Measurements from ENCODE around the gene KIAA1958. TPM values are rescaled to one million over a fixed set of nuclear protein-coding genes. Genes with fewer than 3 reads are reported as not detected.

Gene KIAA1958
- total RNA-seq, 1 donor, result 2.5 TPM

GRCh38 chr9:112493393-112494137 lies 6.9 kb downstream of the KIAA1958 start:
- no peak for DNase-seq (ENCODE audit: insufficient read length, low spot score, missing footprints)
- Histone ChIP-seq H3K4me2 (ENCODE audit: insufficient read depth, low read length) (no peak overlapping the region), H3K27me3 (ENCODE audit: insufficient read depth, low read length) (no peaks in the 10 kb centered on the region), H3K79me2 (ENCODE audit: insufficient read depth, low read length) (no peaks in the 10 kb centered on the region), H3K4me3 (ENCODE audit: insufficient read depth, low read length) (no peak overlapping the region), H3K9me3 (ENCODE audit: low read depth, low read length) (peaks cover 2% of the 10 kb centered on the region), H3K36me3 (ENCODE audit: insufficient read depth, low read length) (no peaks in the 10 kb centered on the region), H4K20me1 (ENCODE audit: insufficient read depth, low read length) (no peaks in the 10 kb centered on the region), H3K27ac (ENCODE audit: low read depth, low read length) (no peak overlapping the region), H3K4me1 (ENCODE audit: insufficient read depth, low read length) (peaks cover 5% of the 10 kb centered on the region), H2AFZ (ENCODE audit: low read length) (no peak overlapping the region)
- no peak for TF ChIP-seq CTCF (IDR thresholded peaks at IDR 0.05; ENCODE audit: extremely low read depth, low read depth, low read length)

GRCh38 chr9:112494153-112494552 lies 7.5 kb downstream of the KIAA1958 start:
- TF ChIP-seq CTCF (IDR thresholded peaks at IDR 0.05; ENCODE audit: extremely low read depth, low read depth, low read length), result no peak
- H3K27ac ChIP-seq (ENCODE audit: low read depth, low read length), result no peak overlapping the region
- H3K79me2 ChIP-seq (ENCODE audit: insufficient read depth, low read length), result no peaks in the 10 kb centered on the region
- H3K4me2 ChIP-seq (ENCODE audit: insufficient read depth, low read length), result no peak overlapping the region
- no peaks in the 10 kb centered on the region for H4K20me1 ChIP-seq (ENCODE audit: insufficient read depth, low read length)
- H3K36me3 ChIP-seq (ENCODE audit: insufficient read depth, low read length), result no peaks in the 10 kb centered on the region
- H3K9me3 ChIP-seq (ENCODE audit: low read depth, low read length), result peaks cover 2% of the 10 kb centered on the region
- H2AFZ ChIP-seq (ENCODE audit: low read length), result no peak overlapping the region
- H3K27me3 ChIP-seq (ENCODE audit: insufficient read depth, low read length), result no peaks in the 10 kb centered on the region
- no peak for DNase-seq (ENCODE audit: insufficient read length, low spot score, missing footprints)
- no peak overlapping the region for H3K4me3 ChIP-seq (ENCODE audit: insufficient read depth, low read length)
- peaks cover 5% of the 10 kb centered on the region for H3K4me1 ChIP-seq (ENCODE audit: insufficient read depth, low read length)

GRCh38 chr9:112495614-112496013 lies 9.0 kb downstream of the KIAA1958 start:
- Histone ChIP-seq H3K4me2 (ENCODE audit: insufficient read depth, low read length) (no peak overlapping the region), H3K4me1 (ENCODE audit: insufficient read depth, low read length) (peaks cover 5% of the 10 kb centered on the region), H3K36me3 (ENCODE audit: insufficient read depth, low read length) (no peaks in the 10 kb centered on the region), H3K9me3 (ENCODE audit: low read depth, low read length) (peaks cover 2% of the 10 kb centered on the region), H3K27ac (ENCODE audit: low read depth, low read length) (no peak overlapping the region), H3K79me2 (ENCODE audit: insufficient read depth, low read length) (no peaks in the 10 kb centered on the region), H2AFZ (ENCODE audit: low read length) (no peak overlapping the region), H3K27me3 (ENCODE audit: insufficient read depth, low read length) (no peaks in the 10 kb centered on the region), H3K4me3 (ENCODE audit: insufficient read depth, low read length) (no peak overlapping the region), H4K20me1 (ENCODE audit: insufficient read depth, low read length) (no peaks in the 10 kb centered on the region)
- no peak for TF ChIP-seq CTCF (IDR thresholded peaks at IDR 0.05; ENCODE audit: extremely low read depth, low read depth, low read length)
- no peak for DNase-seq (ENCODE audit: insufficient read length, low spot score, missing footprints)

- no peak overlapping the region for H2AFZ ChIP-seq (ENCODE audit: low read length)
- no peaks in the 10 kb centered on the region for H3K36me3 ChIP-seq (ENCODE audit: insufficient read depth, low read length)
- no peak for TF ChIP-seq CTCF (IDR thresholded peaks at IDR 0.05; ENCODE audit: extremely low read depth, low read depth, low read length)
- no peak for DNase-seq (ENCODE audit: insufficient read length, low spot score, missing footprints)
- no peak overlapping the region for H3K27ac ChIP-seq (ENCODE audit: low read depth, low read length)
- H3K4me1 ChIP-seq (ENCODE audit: insufficient read depth, low read length), result peaks cover 5% of the 10 kb centered on the region
- no peak overlapping the region for H3K4me2 ChIP-seq (ENCODE audit: insufficient read depth, low read length)
- no peaks in the 10 kb centered on the region for H3K79me2 ChIP-seq (ENCODE audit: insufficient read depth, low read length)
- H3K27me3 ChIP-seq (ENCODE audit: insufficient read depth, low read length), result no peaks in the 10 kb centered on the region
- H3K9me3 ChIP-seq (ENCODE audit: low read depth, low read length), result peaks cover 2% of the 10 kb centered on the region
- H4K20me1 ChIP-seq (ENCODE audit: insufficient read depth, low read length), result no peaks in the 10 kb centered on the region
- no peak overlapping the region for H3K4me3 ChIP-seq (ENCODE audit: insufficient read depth, low read length)
Measured at GRCh38 chr9:112496074-112496722, 9.6 kb downstream of the KIAA1958 start.

All from osteoblast (primary cell).